Measurements from ENCODE around the gene SEC14L5. TPM values are rescaled to one million over a fixed set of nuclear protein-coding genes. Genes with fewer than 3 reads are reported as not detected.

SEC14L5 gene
- total RNA-seq, 1 donor from 2014 or later, result 0.41 TPM

GRCh38 chr16:5062051-5062450 lies 103.9 kb downstream of the SEC14L5 start:
- no peak overlapping the region for H2AFZ ChIP-seq (replicated peaks)
- no peak overlapping the region for H3K4me2 ChIP-seq
- H3K4me3 ChIP-seq, result no peak overlapping the region
- no peak overlapping the region for H3K27ac Mint-ChIP-seq
- H4K20me1 ChIP-seq (ENCODE audit: low read depth), result no peaks in the 10 kb centered on the region
- H3K27me3 ChIP-seq, result no peaks in the 10 kb centered on the region
- TF ChIP-seq EZH2 (IDR thresholded peaks at IDR 0.05) (no peak), EZH2phosphoT487 (IDR thresholded peaks at IDR 0.05) (no peak)
- TF ChIP-seq, protein P1, sequence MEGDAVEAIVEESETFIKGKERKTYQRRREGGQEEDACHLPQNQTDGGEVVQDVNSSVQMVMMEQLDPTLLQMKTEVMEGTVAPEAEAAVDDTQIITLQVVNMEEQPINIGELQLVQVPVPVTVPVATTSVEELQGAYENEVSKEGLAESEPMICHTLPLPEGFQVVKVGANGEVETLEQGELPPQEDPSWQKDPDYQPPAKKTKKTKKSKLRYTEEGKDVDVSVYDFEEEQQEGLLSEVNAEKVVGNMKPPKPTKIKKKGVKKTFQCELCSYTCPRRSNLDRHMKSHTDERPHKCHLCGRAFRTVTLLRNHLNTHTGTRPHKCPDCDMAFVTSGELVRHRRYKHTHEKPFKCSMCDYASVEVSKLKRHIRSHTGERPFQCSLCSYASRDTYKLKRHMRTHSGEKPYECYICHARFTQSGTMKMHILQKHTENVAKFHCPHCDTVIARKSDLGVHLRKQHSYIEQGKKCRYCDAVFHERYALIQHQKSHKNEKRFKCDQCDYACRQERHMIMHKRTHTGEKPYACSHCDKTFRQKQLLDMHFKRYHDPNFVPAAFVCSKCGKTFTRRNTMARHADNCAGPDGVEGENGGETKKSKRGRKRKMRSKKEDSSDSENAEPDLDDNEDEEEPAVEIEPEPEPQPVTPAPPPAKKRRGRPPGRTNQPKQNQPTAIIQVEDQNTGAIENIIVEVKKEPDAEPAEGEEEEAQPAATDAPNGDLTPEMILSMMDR (IDR thresholded peaks at IDR 0.05), result no peak
- H3K36me3 ChIP-seq, result no peaks in the 10 kb centered on the region
- peaks cover 27% of the 10 kb centered on the region for H3F3A ChIP-seq (ENCODE audit: low read depth)
- H3K9me3 ChIP-seq (ENCODE audit: low read depth), result no peaks in the 10 kb centered on the region
- H3K36me3 Mint-ChIP-seq, result no peaks in the 10 kb centered on the region
- H3K4me1 Mint-ChIP-seq, result peaks cover 4% of the 10 kb centered on the region
- peaks cover 8% of the 10 kb centered on the region for H3K27me3 Mint-ChIP-seq (ENCODE audit: insufficient read depth, low read depth)
- DNase-seq (ENCODE audit: low spot score), result no peak
- H3K4me3 Mint-ChIP-seq, result no peak overlapping the region
- peaks cover 18% of the 10 kb centered on the region for H3K4me1 ChIP-seq
- no peak overlapping the region for H3K9ac ChIP-seq
- no peaks in the 10 kb centered on the region for H3K79me2 ChIP-seq (ENCODE audit: low read depth)
- no peaks in the 10 kb centered on the region for H3K9me3 Mint-ChIP-seq
- no peak overlapping the region for H3K27ac ChIP-seq

GRCh38 chr16:5062790-5063765 lies 104.9 kb downstream of the SEC14L5 start:
- Mint-ChIP-seq H3K27ac (no peak overlapping the region), H3K4me3 (no peak overlapping the region), H3K4me1 (peaks cover 4% of the 10 kb centered on the region), H3K27me3 (ENCODE audit: insufficient read depth, low read depth) (peaks cover 6% of the 10 kb centered on the region), H3K9me3 (no peaks in the 10 kb centered on the region), H3K36me3 (no peaks in the 10 kb centered on the region)
- H3K36me3 ChIP-seq, result no peaks in the 10 kb centered on the region
- H3K9me3 ChIP-seq (ENCODE audit: low read depth), result no peaks in the 10 kb centered on the region
- H4K20me1 ChIP-seq (ENCODE audit: low read depth), result no peaks in the 10 kb centered on the region
- H3K79me2 ChIP-seq (ENCODE audit: low read depth), result no peaks in the 10 kb centered on the region
- DNase-seq (ENCODE audit: low spot score), result peak; percentile 10
- no peak overlapping the region for H3K4me3 ChIP-seq
- TF ChIP-seq EZH2phosphoT487 (IDR thresholded peaks at IDR 0.05), result no peak
- TF ChIP-seq, protein P1 (IDR thresholded peaks at IDR 0.05), result no peak
- no peak for TF ChIP-seq EZH2 (IDR thresholded peaks at IDR 0.05)
- no peak overlapping the region for H2AFZ ChIP-seq (replicated peaks)
- H3K4me1 ChIP-seq, result peaks cover 18% of the 10 kb centered on the region
- H3K27ac ChIP-seq, result no peak overlapping the region
- H3K4me2 ChIP-seq, result no peak overlapping the region
- H3F3A ChIP-seq (ENCODE audit: low read depth), result peaks cover 22% of the 10 kb centered on the region
- no peaks in the 10 kb centered on the region for H3K27me3 ChIP-seq
- no peak overlapping the region for H3K9ac ChIP-seq

DNA sequence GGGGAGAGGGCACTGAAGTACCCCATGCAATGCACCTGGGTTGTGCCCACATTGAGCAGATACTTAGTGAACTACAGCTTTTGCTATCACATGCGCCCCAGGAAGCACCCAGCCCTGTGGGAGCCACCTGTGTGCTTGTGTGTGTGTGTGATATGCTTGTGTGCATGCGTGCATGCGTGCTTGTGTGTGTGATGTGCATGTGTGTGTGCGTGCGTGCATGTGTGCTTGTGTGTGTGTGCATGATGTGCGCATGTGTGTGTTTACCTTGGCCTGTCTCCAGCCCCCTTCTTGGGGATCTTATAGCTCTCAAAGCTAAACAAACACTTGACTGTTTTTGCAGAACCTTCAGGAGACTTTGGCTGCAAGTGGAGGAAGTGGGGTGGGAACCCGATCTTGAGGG lies 106.8 kb downstream of the SEC14L5 start:
- DNase-seq (ENCODE audit: low spot score), result no peak
- no peaks in the 10 kb centered on the region for H4K20me1 ChIP-seq (ENCODE audit: low read depth)
- H3F3A ChIP-seq (ENCODE audit: low read depth), result peaks cover 5% of the 10 kb centered on the region
- no peak overlapping the region for H3K4me2 ChIP-seq
- no peak overlapping the region for H3K4me3 Mint-ChIP-seq
- H3K9ac ChIP-seq, result no peak overlapping the region
- no peaks in the 10 kb centered on the region for H3K4me1 Mint-ChIP-seq
- peaks cover 6% of the 10 kb centered on the region for H3K27me3 Mint-ChIP-seq (ENCODE audit: insufficient read depth, low read depth)
- H3K9me3 Mint-ChIP-seq, result no peaks in the 10 kb centered on the region
- no peak overlapping the region for H2AFZ ChIP-seq (replicated peaks)
- TF ChIP-seq EZH2 (IDR thresholded peaks at IDR 0.05) (no peak), EZH2phosphoT487 (IDR thresholded peaks at IDR 0.05) (no peak)
- TF ChIP-seq, protein P1 (IDR thresholded peaks at IDR 0.05), result no peak
- H3K36me3 Mint-ChIP-seq, result no peaks in the 10 kb centered on the region
- H3K4me1 ChIP-seq, result peaks cover 3% of the 10 kb centered on the region
- no peak overlapping the region for H3K4me3 ChIP-seq
- no peaks in the 10 kb centered on the region for H3K9me3 ChIP-seq (ENCODE audit: low read depth)
- no peak overlapping the region for H3K27ac ChIP-seq
- H3K27me3 ChIP-seq, result no peaks in the 10 kb centered on the region
- no peaks in the 10 kb centered on the region for H3K36me3 ChIP-seq
- H3K79me2 ChIP-seq (ENCODE audit: low read depth), result no peaks in the 10 kb centered on the region
- H3K27ac Mint-ChIP-seq, result no peak overlapping the region

Measured in neural progenitor cell (in vitro differentiated cells).